ENCODE data around the gene ICAM1.
"Not testable (repeated sequence)": the region's sequence is repeated elsewhere in the genome, so short reads cannot be mapped to it uniquely, and the experiment has no call there.

ICAM1 gene

GRCh38 chr19:10271543-10272086 is 695 bp downstream of the ICAM1 start:
- no peak for DNase-seq (ENCODE audit: extremely low read depth in 1 of 2, low read depth in 1 of 2)

- no peak for DNase-seq (ENCODE audit: extremely low read depth in 1 of 2, low read depth in 1 of 2)
Observed at GRCh38 chr19:10274589-10274988, 3.7 kb downstream of the ICAM1 start.

GRCh38 chr19:10277795-10278589 is 7.1 kb downstream of the ICAM1 start:
- no peak for DNase-seq (ENCODE audit: extremely low read depth in 1 of 2, low read depth in 1 of 2)

- DNase-seq (ENCODE audit: extremely low read depth in 1 of 2, low read depth in 1 of 2) = no peak
Observed at GRCh38 chr19:10278935-10279334, 8.0 kb downstream of the ICAM1 start.

GRCh38 chr19:10279737-10280442 is 9.0 kb downstream of the ICAM1 start:
- no peak for DNase-seq (ENCODE audit: extremely low read depth in 1 of 2, low read depth in 1 of 2)

- not testable (repeated sequence) for DNase-seq (ENCODE audit: extremely low read depth in 1 of 2, low read depth in 1 of 2)
Observed at GRCh38 chr19:10282043-10282442, 11.1 kb downstream of the ICAM1 start.

GRCh38 chr19:10283301-10284064 is 12.6 kb downstream of the ICAM1 start:
- DNase-seq (ENCODE audit: extremely low read depth in 1 of 2, low read depth in 1 of 2) = no peak

- no peak for DNase-seq (ENCODE audit: extremely low read depth in 1 of 2, low read depth in 1 of 2)
Observed at GRCh38 chr19:10284065-10284959, 13.4 kb downstream of the ICAM1 start.

GRCh38 chr19:10284960-10285278 is 14.0 kb downstream of the ICAM1 start:
- DNase-seq (ENCODE audit: extremely low read depth in 1 of 2, low read depth in 1 of 2) = no peak

GRCh38 chr19:10285393-10285792 is 14.5 kb downstream of the ICAM1 start:
- no peak for DNase-seq (ENCODE audit: extremely low read depth in 1 of 2, low read depth in 1 of 2)

- DNase-seq (ENCODE audit: extremely low read depth in 1 of 2, low read depth in 1 of 2) = no peak
Observed at GRCh38 chr19:10286803-10287737, 16.1 kb downstream of the ICAM1 start, which contains the start of gene ICAM4. ICAM4 (plus strand) TSS chr19:10286955; CDS start chr19:10287013, 58 bp downstream.

- DNase-seq (ENCODE audit: extremely low read depth in 1 of 2, low read depth in 1 of 2) = no peak
Observed at GRCh38 chr19:10288662-10289166, 17.8 kb downstream of the ICAM1 start.

- DNase-seq (ENCODE audit: extremely low read depth in 1 of 2, low read depth in 1 of 2) = no peak
Observed at GRCh38 chr19:10289167-10289835, 18.4 kb downstream of the ICAM1 start.

GRCh38 chr19:10289836-10290356 is 19.0 kb downstream of the ICAM1 start, which contains the start of gene ICAM5:
ICAM5 (plus strand) TSS chr19:10289952; CDS start chr19:10290044, 92 bp downstream.
- no peak for DNase-seq (ENCODE audit: extremely low read depth in 1 of 2, low read depth in 1 of 2)

- DNase-seq (ENCODE audit: extremely low read depth in 1 of 2, low read depth in 1 of 2) = no peak
Observed at GRCh38 chr19:10290357-10290875, 19.5 kb downstream of the ICAM1 start.

GRCh38 chr19:10290876-10291553 is 20.1 kb downstream of the ICAM1 start:
- DNase-seq (ENCODE audit: extremely low read depth in 1 of 2, low read depth in 1 of 2) = no peak

GRCh38 chr19:10291554-10292205 is 20.8 kb downstream of the ICAM1 start:
- DNase-seq (ENCODE audit: extremely low read depth in 1 of 2, low read depth in 1 of 2) = no peak
